CD4-positive, alpha-beta T cell treated with Interferon gamma for 1 hour (primary cell): ENCODE results near the gene DPH5.

Source experiments
- DNase-seq: peaks from one replicate; pipeline ENCODE4 v3.0.0-alpha.2; 2020

DPH5 gene

DNA sequence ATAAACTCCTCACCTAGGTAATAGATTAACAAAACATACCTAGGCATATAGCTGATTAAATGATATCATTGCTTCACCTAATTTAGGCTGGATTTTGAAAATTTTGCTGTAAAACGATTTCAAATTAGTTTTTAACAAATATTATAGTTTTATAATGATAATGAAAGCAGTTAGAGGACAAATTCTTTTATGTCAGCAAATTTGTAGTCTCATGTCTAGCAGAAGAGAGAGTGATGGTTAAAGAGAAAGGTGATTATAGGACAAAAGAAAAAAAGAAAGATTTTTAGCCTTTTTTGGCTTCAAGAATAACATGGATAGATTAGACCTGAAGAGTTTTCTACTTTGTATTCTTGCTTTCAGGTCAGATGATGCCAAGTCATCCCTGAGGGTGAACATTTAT, 3.6 kb upstream of the DPH5 start:
- DNase-seq: no peak

DNA sequence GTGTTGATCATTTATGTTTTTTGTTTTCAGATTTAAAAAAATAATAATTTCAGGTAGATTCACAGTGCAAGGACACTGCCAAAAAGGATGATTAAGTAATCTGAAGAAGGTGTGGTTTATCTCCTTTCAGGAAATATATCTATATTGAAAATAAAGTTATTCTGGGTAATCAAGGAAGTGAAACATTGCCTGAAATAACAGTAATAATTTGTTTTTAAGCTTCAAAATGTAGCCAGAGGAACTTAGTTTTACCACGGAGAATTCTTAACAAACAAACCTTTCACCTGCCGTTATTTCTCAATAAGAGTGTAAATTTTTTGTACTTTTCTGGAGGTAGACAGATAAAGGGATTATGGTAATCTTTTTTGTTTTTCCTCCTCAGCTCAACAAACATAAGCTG, 2.9 kb upstream of the DPH5 start:
- DNase-seq: no peak

DNA sequence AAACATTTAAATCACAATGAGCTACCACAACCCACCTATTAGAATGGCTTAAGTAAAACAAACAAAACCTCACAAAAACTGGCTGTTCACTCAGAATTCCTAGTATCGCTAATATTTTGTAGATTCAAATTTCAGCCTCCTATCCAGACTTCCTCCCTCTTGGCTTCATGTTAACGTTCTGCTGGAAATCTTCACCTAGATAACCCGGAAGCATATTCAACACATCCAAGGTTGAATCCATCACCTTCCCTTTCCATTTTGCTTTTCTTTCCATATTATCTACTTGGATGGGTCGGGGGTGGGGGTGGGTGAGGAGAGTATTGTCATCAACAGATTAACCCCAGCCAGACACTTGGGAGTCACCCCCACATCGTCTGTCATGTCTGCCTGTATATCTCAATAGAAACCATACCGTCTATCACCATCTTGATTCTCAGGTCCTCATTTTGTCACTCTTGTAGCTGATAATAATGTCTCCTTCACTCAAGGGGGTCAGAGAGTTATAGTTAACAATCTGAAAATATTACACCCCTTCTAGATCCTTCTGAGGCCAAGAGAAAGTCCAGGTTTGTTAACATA, 1.7 kb upstream of the DPH5 start:
- no peak for DNase-seq

DNA sequence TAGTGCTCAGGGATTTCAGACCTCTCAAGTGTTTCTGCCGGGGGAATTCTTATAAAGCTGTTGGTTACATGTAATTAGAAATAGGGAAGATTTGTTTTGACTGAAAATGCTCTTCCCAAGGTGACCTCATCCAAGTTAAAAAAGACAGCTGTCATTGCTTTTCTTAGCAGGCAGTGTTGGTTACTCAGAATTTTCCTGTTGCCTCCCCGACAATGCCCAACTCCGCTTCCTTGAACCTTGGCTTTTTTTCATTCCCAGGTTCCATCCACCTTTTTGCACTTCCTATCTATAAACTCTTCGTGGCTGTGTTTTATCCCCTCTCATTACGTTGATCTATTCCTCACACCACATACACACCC, 825 bp upstream of the DPH5 start:
- no peak for DNase-seq

GRCh38 chr1:101025283-101025656, 314 bp downstream of the DPH5 start:
- DNase-seq: no peak

DNA sequence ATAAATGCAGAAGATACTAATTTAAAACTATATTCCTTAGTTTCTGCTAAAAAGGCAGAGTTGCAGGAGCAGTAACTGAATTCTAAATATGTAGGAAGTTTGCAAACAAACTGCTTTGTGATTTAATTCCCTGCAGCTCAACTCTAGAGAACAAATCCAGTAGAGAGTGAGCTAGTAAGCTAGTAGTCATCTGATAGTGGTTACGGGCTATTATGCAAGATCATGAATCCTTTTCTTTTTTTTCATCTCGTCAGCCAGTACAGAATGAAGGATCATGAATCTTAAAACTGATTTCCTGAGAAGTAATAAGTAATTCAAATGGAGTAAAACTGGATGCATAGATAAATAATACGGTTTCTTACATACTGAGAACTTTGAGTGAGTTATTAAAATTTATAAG, 3.3 kb downstream of the DPH5 start:
- DNase-seq: no peak

DNA sequence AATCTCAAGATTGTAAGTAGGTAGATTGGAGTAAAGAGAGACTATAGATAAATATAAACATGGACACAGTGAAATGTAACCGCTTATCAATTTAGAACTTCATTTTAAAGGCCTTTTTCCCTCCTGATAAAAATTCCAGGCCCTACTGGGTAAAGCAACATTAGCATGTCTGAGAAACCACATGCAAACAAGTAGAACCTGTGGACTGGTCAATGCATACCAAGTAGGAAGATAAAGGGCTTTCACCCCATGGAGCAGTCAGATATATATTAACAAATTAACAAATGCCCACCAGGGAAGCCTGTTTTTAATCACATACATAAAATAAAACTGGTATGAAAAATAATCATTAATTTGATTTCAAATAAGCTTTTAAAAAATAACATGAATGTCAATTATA, 8.1 kb downstream of the DPH5 start:
- no peak for DNase-seq

- DNase-seq: no peak
Measured at GRCh38 chr1:101013776-101014175, 11.8 kb downstream of the DPH5 start.

GRCh38 chr1:101008229-101008834, 17.3 kb downstream of the DPH5 start:
- DNase-seq: no peak

- DNase-seq: no peak
Measured at GRCh38 chr1:101006553-101006952, 19.0 kb downstream of the DPH5 start.

- no peak for DNase-seq
Measured at GRCh38 chr1:101005871-101006270, 19.7 kb downstream of the DPH5 start.

- no peak for DNase-seq
Measured at GRCh38 chr1:101005183-101005582, 20.4 kb downstream of the DPH5 start.

DNA sequence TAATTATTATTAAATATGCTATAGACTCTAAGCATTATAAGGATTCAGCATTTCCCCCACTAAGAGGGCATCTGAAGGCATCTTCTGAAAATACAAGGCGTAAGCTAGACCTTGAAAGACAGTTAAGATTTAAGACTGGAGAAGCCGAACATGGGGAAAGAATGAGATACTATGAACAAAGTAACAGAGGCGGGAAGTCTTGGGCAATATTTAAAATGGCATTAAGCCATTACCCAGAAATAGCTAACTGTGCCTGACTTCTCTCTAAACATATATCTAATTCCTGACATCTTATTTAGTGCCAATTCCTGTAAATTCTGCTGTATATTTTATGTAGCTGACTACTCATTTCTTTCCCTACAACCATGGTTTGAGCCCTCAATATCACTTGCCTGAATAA, 20.9 kb downstream of the DPH5 start:
- no peak for DNase-seq

DNA sequence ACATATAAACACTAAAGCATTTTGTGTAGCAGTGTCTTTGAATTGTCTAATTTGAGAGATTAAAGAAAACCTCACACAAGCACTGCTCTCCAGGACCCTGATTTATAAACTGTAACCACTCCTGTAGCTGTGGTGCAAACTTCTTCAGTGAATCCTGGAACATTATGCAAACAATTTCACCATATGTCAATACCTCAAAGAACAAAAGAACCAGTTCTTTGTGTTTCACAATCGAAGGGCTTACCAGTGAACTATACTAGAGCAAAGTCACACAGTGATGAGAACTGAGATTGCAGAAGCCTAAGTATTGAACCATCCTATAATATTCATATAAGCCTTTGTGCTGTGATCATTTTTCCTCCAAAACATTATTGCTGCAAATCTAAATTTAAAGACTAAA, 21.5 kb downstream of the DPH5 start:
- DNase-seq: no peak

- no peak for DNase-seq
Measured at GRCh38 chr1:101003012-101003650, 22.5 kb downstream of the DPH5 start.

GRCh38 chr1:101002551-101002950, 23.0 kb downstream of the DPH5 start:
- DNase-seq: no peak

DNA sequence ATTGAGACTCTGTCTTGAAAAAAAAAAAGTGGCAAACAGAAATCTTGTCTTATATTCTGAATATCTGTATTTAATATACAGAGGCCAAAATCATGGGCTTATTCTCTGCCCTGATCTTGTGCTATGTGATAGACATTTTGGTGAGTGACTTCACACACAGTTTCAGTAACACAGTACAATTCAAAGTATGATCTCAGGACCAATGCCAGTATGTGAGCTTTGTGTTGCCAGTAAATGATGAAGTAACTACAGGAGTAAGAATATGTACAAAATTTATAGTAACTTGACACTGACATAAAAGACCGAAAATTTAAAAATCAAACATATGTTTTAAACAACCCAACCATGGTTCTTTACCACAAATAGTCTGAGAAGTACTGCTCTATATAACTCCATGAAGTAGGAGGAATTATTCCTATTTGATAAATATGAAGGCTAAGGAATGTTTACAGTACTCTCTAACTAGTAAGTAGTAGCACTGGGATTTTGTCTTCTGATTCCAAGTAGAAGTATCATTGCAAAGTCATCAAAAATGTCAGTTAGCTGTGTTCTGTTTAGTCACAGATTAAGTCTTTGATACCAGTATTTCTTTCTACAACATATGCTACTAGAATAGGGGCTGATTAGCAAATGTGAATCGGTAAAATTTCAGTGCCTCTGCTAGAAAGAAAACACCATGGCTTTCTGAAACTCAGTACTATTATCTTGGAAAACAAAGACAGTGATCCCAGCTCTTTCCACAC, 25.3 kb downstream of the DPH5 start:
- no peak for DNase-seq

GRCh38 chr1:100998426-100998825, 27.2 kb downstream of the DPH5 start:
- DNase-seq: no peak

GRCh38 chr1:100995198-100995988, 30.2 kb downstream of the DPH5 start:
- DNase-seq: no peak

DNA sequence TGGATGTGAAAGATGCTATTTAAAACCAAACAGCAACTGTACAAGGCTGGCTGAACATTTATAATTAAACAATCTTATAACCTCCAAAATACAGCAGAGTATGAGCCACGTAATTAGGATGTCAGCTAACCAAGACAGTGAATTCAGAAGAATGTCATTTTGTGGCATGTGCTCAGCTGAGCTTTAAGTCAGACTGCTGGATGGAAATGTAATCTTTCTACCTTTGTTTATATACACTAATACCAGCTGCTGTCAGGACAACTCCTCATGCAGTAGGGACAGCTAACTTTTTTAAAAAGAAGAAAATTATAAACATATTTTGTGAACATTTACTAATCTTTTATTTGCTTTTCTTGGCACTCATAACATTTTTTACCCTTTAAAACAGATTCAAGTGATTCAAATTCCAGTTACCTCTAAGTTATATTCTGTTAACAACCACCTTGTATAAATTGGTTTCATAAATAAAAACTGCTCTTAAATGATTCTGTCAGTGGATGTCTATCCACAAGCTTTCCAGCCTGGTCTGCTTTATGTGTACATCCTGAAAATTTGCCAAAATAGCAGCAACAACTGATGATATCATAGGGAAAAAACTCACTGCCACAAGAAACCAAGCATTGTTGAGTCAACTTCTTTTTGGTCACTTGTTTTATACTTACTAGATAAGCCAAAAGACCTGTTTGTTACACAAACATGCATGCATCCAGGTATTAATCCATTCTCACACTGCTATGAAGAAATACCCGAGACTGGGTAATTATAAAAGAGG, 36.1 kb downstream of the DPH5 start:
- DNase-seq: no peak

- no peak for DNase-seq
Measured at GRCh38 chr1:100988121-100988520, 37.5 kb downstream of the DPH5 start.

DNA sequence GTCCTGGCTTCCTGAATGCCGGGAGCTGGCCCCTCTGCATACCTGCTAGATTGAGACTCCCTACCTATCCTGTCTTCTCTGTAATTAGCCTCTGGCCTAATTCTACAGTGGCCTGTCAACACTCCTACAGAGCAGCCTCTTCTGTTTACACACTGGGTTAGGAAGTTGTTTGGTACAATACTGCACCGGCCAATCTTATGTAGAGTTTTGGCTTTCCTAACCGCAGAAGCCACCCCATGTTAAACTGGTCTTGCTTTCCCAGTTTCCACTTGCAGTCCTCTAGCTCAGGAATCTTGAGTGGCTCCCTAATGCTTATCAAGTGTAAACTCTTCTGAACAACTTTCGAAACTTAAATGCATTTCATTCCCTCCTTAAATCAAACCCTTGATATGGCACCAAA, 42.8 kb downstream of the DPH5 start:
- DNase-seq: no peak

DNA sequence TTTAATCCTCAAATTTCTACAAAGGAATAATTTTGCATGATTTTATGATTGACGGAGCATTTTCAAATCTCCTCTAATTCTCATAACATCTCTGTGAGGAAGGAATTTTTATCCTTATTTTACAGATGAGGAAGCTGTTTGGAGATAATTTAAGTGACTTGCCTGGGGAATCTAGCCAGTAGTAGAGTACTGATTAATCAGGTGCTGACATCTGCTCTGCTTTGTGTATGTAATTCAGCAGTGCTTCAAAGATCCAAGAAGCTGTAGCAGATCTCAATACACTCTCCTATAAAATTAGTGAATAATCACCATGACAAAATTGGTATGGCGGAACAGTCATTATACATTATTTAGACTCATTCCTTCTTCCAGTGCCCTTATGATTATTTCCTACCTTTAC, 46.0 kb downstream of the DPH5 start:
- DNase-seq: no peak
